Measurements from ENCODE around the gene SLC16A10.
"Not testable (repeated sequence)": the region's sequence is repeated elsewhere in the genome, so short reads cannot be mapped to it uniquely, and the experiment has no call there.

Gene SLC16A10

DNA sequence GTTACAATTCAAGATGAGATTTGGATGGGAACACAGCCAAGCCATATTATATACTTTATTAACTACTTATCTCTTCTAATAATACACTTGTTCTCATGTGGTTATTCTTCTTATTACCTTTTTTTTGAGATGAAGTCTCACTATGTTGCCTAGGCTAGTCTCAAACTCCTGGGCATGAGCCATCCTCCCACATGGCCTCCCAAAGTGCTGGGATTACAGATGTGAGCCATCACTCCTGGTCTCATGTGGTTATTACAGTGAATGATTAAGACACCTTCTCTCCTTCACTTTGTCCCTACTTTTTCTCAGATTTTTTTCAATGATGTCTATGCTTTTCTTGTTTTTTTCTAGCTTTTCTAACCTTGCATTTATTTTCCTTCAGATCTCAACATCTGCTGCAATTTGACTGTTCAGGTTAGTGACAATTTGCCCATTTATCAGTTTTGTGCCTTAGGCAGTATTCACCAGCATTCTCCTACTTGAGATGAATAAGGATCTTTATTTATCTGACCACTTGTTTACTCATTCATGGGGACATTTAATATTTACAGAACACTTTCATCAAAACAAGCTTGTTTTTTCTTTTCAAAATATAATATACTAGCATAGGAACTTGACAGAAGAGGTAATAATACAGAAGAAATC, 105.7 kb downstream of the SLC16A10 start:
- no peaks in the 10 kb centered on the region for H3K4me1 ChIP-seq (ENCODE audit: insufficient read depth, low read length)

DNA sequence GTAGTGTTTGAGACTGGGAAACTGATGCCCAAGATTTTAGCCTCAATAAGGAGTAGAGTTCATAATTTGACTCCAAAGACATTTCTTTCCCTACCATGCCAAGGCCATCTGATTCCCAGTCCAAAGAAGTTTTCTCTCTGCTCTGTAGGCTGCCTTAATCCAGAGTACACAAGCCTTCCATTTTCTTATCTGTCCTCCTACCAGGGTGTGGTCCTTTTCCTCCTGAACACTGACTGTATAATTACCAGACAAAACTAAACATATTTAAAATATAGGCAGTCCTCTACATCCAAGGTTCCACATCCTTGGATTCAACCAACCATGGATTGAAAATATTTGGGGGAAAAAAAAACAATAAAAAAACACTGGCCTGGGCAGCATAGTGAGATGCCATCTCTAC, 108.4 kb downstream of the SLC16A10 start:
- Histone ChIP-seq H3K9me3 (ENCODE audit: insufficient read depth, low read depth, low read length) (peaks cover 1% of the 10 kb centered on the region), H3K36me3 (ENCODE audit: insufficient read depth, low read depth, low read length) (no peaks in the 10 kb centered on the region), H3K27me3 (ENCODE audit: insufficient read depth, low read length) (no peaks in the 10 kb centered on the region), H3K4me1 (ENCODE audit: insufficient read depth, low read length) (no peaks in the 10 kb centered on the region), H3K9ac (ENCODE audit: low read depth, low read length) (no peak overlapping the region), H3K4me3 (ENCODE audit: low read length) (no peak overlapping the region), H3K27ac (ENCODE audit: low read length) (no peak overlapping the region)

More for the DNA sequence above, 105.7 kb downstream of the SLC16A10 start:
- Histone ChIP-seq H3K36me3 (ENCODE audit: insufficient read depth, low read depth, low read length) (no peaks in the 10 kb centered on the region), H3K27me3 (ENCODE audit: insufficient read depth, low read length) (no peaks in the 10 kb centered on the region), H3K27ac (ENCODE audit: low read length) (no peak overlapping the region), H3K9ac (ENCODE audit: low read depth, low read length) (no peak overlapping the region), H3K9me3 (ENCODE audit: insufficient read depth, low read depth, low read length) (peaks cover 6% of the 10 kb centered on the region), H3K4me3 (ENCODE audit: low read length) (no peak overlapping the region)

DNA sequence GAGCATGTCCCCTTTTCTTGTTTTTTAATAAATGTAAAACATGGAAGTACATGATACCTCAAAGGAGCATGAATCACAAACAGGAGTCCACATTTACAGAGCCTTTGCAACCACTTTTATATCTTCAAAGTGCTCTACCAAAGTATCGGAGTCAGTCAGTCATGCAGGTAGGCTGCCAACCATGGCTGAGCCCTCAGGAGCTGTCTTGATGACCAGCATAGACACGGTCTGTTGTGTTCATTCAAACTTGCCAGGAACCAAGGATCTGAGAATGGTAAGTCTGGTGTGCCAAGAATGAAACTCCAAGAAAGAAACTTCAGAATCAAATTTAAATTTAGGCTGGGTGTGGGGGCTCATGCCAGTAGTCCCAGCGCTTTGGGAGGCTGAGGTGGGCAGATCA, 111.5 kb downstream of the SLC16A10 start:
- Histone ChIP-seq H3K4me3 (ENCODE audit: low read length) (no peak overlapping the region), H3K27ac (ENCODE audit: low read length) (no peak overlapping the region), H3K9me3 (ENCODE audit: insufficient read depth, low read depth, low read length) (no peaks in the 10 kb centered on the region), H3K27me3 (ENCODE audit: insufficient read depth, low read length) (no peaks in the 10 kb centered on the region), H3K36me3 (ENCODE audit: insufficient read depth, low read depth, low read length) (no peaks in the 10 kb centered on the region), H3K4me1 (ENCODE audit: insufficient read depth, low read length) (no peaks in the 10 kb centered on the region), H3K9ac (ENCODE audit: low read depth, low read length) (no peak overlapping the region)

DNA sequence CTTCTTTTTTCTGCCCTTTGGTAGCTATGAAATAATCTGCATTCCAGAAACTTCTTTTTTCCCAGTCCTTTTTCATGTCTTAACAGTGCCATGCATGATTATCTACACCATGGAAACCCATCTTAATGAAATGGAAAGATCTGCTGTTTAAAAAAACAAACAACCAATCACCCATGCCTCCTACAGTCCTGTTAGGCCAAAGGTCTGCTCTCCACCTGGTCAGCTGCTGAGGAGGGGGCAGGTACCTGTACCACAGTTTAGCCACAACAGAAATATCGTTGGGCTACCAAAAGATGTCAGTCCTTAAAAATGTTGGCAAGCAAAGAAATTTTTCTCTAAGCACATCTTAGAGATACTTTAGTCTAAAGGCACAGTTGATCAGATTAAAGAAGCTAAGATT, 112.6 kb downstream of the SLC16A10 start:
- Histone ChIP-seq H3K9ac (ENCODE audit: low read depth, low read length) (no peak overlapping the region), H3K4me1 (ENCODE audit: insufficient read depth, low read length) (no peaks in the 10 kb centered on the region), H3K27me3 (ENCODE audit: insufficient read depth, low read length) (no peaks in the 10 kb centered on the region), H3K27ac (ENCODE audit: low read length) (no peak overlapping the region), H3K4me3 (ENCODE audit: low read length) (no peak overlapping the region), H3K9me3 (ENCODE audit: insufficient read depth, low read depth, low read length) (no peaks in the 10 kb centered on the region), H3K36me3 (ENCODE audit: insufficient read depth, low read depth, low read length) (no peaks in the 10 kb centered on the region)

DNA sequence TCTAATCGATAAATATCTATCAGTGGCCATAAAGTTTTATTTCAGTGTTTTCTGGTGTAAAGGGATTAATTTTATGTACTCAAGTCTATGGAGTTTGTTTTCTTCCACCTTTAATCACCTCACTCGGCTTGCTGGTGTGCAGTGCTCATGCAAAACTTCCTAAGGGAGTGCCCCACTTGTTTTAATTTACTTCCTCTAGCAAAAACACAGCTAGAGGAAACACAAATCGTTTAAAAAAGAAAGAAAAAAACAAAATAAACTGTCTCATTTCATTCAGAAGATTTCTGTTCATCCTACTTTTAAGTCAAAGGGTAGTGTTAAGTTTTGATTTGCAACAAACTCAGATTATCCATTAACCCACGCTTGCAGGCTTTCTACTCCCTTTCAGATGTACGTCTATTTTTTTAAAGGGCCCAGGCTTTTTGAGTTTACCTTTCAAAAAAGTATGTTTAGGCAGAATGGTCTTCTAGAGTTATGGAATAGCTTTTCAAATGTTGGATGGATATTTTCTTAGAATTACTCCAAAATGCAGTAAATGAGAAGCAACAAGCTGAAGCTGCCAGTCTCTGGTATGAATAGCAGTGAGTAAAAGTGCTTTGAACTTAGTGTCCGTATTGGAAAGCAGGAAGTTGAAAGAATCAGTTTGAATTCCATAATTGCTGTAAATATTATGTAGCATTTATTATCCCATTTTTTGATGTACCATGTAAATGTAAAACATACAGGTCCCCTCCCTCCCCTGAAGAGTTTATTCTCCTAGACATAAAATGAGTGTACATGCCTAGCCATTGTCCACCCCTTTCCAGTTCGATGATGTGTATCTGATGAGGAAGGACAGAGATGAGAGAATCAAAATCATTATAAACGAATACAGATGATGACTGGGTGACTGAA, 113.3 kb downstream of the SLC16A10 start:
- H3K4me3 ChIP-seq (ENCODE audit: low read length) = no peak overlapping the region
- H3K36me3 ChIP-seq (ENCODE audit: insufficient read depth, low read depth, low read length) = no peaks in the 10 kb centered on the region
- no peak overlapping the region for H3K27ac ChIP-seq (ENCODE audit: low read length)
- H3K9ac ChIP-seq (ENCODE audit: low read depth, low read length) = no peak overlapping the region
- H3K9me3 ChIP-seq (ENCODE audit: insufficient read depth, low read depth, low read length) = no peaks in the 10 kb centered on the region
- H3K27me3 ChIP-seq (ENCODE audit: insufficient read depth, low read length) = no peaks in the 10 kb centered on the region
- no peaks in the 10 kb centered on the region for H3K4me1 ChIP-seq (ENCODE audit: insufficient read depth, low read length)

DNA sequence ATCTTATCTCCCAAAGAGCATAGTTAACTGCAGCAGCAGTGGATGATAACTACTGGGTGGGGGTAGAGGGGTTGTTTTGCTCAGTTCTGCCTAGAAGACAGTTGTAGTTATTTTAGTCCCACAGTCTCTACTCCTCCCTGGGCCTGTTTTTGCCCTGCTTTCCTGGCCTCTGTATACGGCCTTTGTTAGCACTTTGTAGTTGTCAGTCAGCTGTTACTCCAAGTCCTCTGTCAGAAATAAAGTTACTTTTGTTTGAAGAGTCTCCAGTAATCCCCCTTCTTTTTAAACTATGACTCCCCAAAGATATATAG, 113.9 kb downstream of the SLC16A10 start:
- H3K4me1 ChIP-seq (ENCODE audit: insufficient read depth, low read length) = no peaks in the 10 kb centered on the region

DNA sequence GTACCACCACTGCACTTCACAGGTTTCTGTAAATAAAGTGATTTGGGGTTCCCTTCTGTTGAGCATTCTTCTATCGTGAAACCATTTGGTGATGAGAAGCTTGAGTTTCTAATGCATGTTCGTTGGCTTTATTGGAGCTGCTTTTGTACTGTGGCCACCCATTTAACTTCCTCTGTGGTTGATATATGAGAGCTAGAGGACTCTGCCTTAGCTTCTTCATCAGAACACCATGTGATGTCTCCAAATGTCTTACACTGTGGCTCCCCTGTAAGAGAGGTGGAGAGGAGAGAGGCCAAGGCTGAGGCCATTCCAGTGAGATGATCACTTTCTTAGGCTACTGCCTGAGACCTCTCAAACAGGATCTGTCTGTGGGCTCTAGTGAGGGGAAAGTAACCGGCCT, 114.5 kb downstream of the SLC16A10 start:
- Histone ChIP-seq H3K36me3 (ENCODE audit: insufficient read depth, low read depth, low read length) (no peaks in the 10 kb centered on the region), H3K9me3 (ENCODE audit: insufficient read depth, low read depth, low read length) (no peaks in the 10 kb centered on the region), H3K9ac (ENCODE audit: low read depth, low read length) (no peak overlapping the region), H3K4me3 (ENCODE audit: low read length) (no peak overlapping the region), H3K27me3 (ENCODE audit: insufficient read depth, low read length) (no peaks in the 10 kb centered on the region), H3K4me1 (ENCODE audit: insufficient read depth, low read length) (no peaks in the 10 kb centered on the region), H3K27ac (ENCODE audit: low read length) (no peak overlapping the region)

More for the DNA sequence above, 113.9 kb downstream of the SLC16A10 start:
- no peaks in the 10 kb centered on the region for H3K9me3 ChIP-seq (ENCODE audit: insufficient read depth, low read depth, low read length)
- no peaks in the 10 kb centered on the region for H3K36me3 ChIP-seq (ENCODE audit: insufficient read depth, low read depth, low read length)
- no peak overlapping the region for H3K4me3 ChIP-seq (ENCODE audit: low read length)
- H3K27me3 ChIP-seq (ENCODE audit: insufficient read depth, low read length) = no peaks in the 10 kb centered on the region
- H3K9ac ChIP-seq (ENCODE audit: low read depth, low read length) = no peak overlapping the region
- no peak overlapping the region for H3K27ac ChIP-seq (ENCODE audit: low read length)

DNA sequence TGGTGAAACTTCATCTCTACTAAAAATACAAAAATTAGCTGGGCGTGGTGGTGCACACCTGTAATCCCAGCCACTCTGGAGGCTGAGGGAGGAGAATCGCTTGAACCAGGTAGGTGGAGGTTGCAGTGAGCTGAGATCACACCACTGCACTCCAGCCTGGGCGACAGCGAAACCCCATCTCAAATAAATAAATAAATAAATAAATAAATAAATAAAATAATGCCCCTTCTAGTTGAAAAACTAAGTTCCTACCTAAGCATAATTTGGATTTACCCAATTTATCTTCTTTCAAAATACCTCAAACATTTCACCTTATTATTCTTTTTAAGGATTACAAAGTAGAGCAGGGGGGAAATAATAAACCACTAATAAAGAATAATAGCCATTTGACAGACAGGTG, 116.2 kb downstream of the SLC16A10 start:
- not testable (repeated sequence) for H3K36me3 ChIP-seq (ENCODE audit: insufficient read depth, low read depth, low read length); H3K4me3 ChIP-seq (ENCODE audit: low read length); H3K9me3 ChIP-seq (ENCODE audit: insufficient read depth, low read depth, low read length); H3K4me1 ChIP-seq (ENCODE audit: insufficient read depth, low read length); H3K27ac ChIP-seq (ENCODE audit: low read length); H3K27me3 ChIP-seq (ENCODE audit: insufficient read depth, low read length); H3K9ac ChIP-seq (ENCODE audit: low read depth, low read length)

DNA sequence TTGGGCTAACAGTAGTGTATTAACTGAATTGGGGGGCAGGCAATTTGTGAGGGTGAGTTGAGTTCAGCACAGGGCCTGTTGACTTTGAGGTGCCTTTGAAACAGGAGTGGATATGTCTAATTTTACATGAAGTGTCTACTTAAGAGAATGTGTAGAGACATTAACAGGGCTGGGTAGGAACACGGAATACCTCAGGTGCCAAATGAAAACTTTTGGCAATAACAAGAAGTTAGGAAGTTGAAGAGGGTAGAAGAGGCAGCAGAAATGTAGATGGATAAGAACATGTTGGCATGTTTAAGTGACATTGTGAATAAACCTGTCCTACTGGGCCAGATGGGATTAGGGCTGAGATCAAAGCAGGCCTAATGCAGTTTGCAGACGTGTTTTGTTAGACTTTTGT, 117.0 kb downstream of the SLC16A10 start:
- H3K9ac ChIP-seq (ENCODE audit: low read depth, low read length) = no peak overlapping the region
- H3K4me3 ChIP-seq (ENCODE audit: low read length) = no peak overlapping the region
- H3K27ac ChIP-seq (ENCODE audit: low read length) = no peak overlapping the region
- no peaks in the 10 kb centered on the region for H3K36me3 ChIP-seq (ENCODE audit: insufficient read depth, low read depth, low read length)
- no peaks in the 10 kb centered on the region for H3K9me3 ChIP-seq (ENCODE audit: insufficient read depth, low read depth, low read length)
- no peaks in the 10 kb centered on the region for H3K4me1 ChIP-seq (ENCODE audit: insufficient read depth, low read length)
- H3K27me3 ChIP-seq (ENCODE audit: insufficient read depth, low read length) = no peaks in the 10 kb centered on the region

DNA sequence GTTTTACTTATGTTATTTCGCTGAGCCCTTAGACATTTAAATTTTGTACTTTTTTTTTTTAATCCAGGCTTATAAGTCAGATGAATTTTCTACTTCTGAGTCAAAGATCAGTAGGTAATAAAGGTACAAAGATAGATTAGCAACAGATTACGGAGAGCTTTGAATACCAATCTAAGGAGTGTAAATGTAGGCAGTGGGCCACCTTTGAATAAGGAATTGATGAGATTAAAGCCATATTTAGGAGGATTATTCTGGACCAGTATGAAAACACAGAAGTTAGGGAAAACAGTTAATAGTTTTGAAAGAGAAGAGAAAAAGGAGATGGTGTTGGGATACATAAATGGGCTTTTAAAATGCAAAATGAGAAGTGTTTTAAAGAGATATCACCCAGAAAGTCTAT, 117.6 kb downstream of the SLC16A10 start:
- no peaks in the 10 kb centered on the region for H3K27me3 ChIP-seq (ENCODE audit: insufficient read depth, low read length)
- H3K36me3 ChIP-seq (ENCODE audit: insufficient read depth, low read depth, low read length) = no peaks in the 10 kb centered on the region
- H3K4me1 ChIP-seq (ENCODE audit: insufficient read depth, low read length) = no peaks in the 10 kb centered on the region
- H3K4me3 ChIP-seq (ENCODE audit: low read length) = no peak overlapping the region
- H3K9me3 ChIP-seq (ENCODE audit: insufficient read depth, low read depth, low read length) = no peaks in the 10 kb centered on the region
- H3K9ac ChIP-seq (ENCODE audit: low read depth, low read length) = no peak overlapping the region
- H3K27ac ChIP-seq (ENCODE audit: low read length) = no peak overlapping the region

DNA sequence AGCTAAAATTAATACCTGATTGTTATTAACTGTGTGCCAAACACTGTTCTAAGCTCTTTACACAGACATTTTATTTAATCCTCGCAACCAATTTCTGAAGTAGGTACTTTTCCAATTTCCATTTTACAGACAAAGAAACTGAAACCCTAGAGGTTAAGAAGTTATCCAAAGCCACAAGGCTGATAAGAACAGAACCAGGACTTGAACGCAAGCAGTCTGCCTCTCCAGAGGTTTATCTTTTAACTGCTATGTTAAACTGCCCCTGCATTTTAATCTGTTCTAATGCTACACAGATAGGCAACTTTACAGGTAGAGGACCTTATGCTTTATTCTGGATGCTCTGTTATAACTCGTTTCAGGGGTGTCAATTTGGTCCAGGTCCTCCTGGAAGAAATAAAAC, 118.2 kb downstream of the SLC16A10 start:
- H3K27me3 ChIP-seq (ENCODE audit: insufficient read depth, low read length) = no peaks in the 10 kb centered on the region
- no peak overlapping the region for H3K9ac ChIP-seq (ENCODE audit: low read depth, low read length)

DNA sequence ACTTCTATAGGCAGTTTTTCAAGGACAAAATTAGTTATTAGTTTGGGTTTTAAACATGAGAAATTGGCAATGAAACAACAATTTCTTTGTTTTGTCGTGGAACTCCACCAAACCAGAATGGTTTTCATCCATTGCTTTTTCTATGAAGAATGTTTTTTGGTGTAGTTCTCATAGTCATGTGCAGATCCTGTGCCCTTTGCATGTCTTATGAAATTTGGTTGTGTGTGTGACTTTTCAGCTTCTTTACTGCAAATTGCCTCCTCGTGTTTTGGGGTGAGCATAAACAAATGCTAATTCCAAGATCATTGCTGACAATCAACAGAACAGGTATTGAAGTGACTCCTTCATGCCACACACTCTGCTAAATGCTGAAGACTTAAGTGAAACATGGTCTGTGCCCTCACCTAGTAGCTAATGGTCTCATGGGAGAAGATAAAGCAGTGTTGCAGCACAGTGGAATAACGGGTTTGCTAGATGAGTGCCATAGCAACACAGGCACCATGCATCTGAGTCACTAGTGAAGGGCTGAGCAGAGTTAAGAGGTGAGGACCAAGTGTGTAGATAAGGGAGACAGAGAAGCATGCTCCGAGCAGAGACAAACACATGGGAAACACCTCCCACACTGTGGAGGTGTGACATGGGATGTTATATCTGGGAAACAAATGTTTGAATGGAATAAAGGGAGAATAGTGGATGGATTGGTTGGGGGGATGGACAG, 120.0 kb downstream of the SLC16A10 start:
- no peaks in the 10 kb centered on the region for H3K9me3 ChIP-seq (ENCODE audit: insufficient read depth, low read depth, low read length)
- H3K27ac ChIP-seq (ENCODE audit: low read length) = no peak overlapping the region
- H3K4me3 ChIP-seq (ENCODE audit: low read length) = no peak overlapping the region
- no peak overlapping the region for H3K9ac ChIP-seq (ENCODE audit: low read depth, low read length)
- H3K4me1 ChIP-seq (ENCODE audit: insufficient read depth, low read length) = no peaks in the 10 kb centered on the region; the same call in 1 of the 2 replicates
- H3K27me3 ChIP-seq (ENCODE audit: insufficient read depth, low read length) = no peaks in the 10 kb centered on the region
- H3K36me3 ChIP-seq (ENCODE audit: insufficient read depth, low read depth, low read length) = no peaks in the 10 kb centered on the region

More for the DNA sequence above, 118.2 kb downstream of the SLC16A10 start:
- Histone ChIP-seq H3K9me3 (ENCODE audit: insufficient read depth, low read depth, low read length) (no peaks in the 10 kb centered on the region), H3K4me1 (ENCODE audit: insufficient read depth, low read length) (no peaks in the 10 kb centered on the region), H3K4me3 (ENCODE audit: low read length) (no peak overlapping the region), H3K36me3 (ENCODE audit: insufficient read depth, low read depth, low read length) (no peaks in the 10 kb centered on the region), H3K27ac (ENCODE audit: low read length) (no peak overlapping the region)
